ENCODE data around the gene JAG1.

Gene JAG1

GRCh38 chr20:10667560-10668167, 6.1 kb downstream of the JAG1 start:
- DNase-seq, result no peak

DNA sequence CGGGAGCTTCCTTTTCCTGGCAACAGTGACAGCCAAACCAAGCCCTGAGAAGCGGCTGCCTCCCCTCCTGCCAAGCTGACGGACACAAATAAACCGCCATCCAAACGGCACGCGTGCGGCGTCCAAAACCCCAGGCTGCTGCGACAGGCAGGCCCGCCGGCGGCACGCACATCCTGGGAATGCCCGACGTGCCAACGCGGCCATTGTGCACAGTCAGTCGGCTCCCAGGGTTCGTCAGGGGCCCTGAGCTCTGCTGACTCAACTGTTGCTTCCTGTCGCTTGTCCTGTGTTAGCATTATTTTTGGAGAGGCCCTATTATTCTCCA, 6.8 kb downstream of the JAG1 start:
- DNase-seq, result no peak

GRCh38 chr20:10666221-10667076, 7.3 kb downstream of the JAG1 start:
- no peak for DNase-seq

DNA sequence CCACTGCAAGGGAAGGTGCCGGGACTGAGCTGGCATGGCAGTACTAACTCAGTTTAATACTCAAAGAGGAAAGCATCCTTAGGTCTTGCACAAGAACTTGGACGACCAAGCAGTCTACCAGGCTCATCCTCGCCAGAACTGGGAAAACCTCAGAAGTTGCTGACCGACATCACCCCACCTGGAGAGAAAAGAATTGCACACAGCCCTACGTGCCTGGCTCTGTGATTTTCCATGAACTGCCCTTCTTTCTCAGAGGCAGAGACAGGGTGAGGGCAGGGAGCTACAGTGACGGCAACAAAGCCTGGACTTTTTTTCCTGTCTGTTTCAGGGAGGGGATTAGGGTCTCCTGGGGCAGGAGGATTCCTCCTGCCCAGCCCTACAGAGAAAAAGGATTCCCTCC, 8.0 kb downstream of the JAG1 start:
- no peak for DNase-seq

- DNase-seq, result no peak
Observed at GRCh38 chr20:10665027-10665561, 8.7 kb downstream of the JAG1 start.

DNA sequence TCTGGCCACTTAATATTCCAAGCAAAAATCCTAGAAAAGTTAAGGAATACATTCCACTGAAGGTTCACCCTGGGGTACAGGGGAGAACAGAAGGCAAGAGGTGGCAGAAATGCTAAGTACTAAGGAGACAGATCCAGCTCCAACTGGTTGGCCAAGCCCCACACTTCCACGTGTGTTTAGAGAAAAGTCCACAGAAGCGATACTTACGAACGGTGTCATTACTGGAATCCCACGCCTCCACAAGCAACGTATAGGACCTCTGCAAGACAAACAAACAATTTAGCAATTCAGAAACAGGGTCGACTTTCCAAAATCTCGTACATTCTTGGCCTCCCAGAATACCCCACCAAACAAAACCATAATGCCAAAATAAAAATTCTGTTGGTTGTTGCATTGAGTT, 10.0 kb downstream of the JAG1 start:
- DNase-seq, result no peak

DNA sequence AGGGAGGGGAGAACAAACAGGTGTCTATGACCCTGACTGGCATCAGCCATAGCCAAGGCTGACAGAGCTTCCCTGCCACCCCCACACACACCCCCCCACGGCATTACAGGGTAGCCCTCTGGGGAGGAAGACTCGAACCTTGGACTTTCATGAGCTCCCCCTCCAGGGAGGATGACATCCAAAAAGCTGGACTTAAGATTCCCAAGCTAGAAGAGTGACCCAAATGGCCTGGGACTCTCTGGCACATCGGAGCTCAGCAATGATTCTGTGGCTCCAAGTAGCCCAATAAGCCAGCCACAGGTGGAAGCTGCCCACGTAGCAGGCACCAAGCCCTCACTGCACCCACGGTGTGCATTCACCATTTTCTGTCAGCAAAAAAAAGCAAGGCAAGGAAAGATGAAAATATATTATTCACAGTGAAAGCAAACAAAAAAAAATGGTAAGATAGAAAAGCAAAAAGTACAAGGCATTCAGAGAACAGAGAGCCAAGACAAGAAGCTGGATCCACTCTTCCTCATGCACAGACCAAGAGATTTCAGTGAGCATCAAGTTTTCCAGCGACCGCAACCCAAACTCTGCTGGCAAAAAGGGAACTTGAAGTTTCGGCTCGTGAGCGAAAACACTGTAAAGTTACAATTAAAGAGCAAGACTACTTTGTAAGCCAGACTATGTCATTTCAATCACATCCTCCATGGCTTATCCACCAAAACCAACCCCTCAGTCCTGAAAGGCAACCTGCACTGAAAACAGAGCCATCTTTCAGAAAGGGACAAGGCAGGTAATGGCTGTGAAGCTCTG, 10.9 kb downstream of the JAG1 start:
- DNase-seq, result no peak

DNA sequence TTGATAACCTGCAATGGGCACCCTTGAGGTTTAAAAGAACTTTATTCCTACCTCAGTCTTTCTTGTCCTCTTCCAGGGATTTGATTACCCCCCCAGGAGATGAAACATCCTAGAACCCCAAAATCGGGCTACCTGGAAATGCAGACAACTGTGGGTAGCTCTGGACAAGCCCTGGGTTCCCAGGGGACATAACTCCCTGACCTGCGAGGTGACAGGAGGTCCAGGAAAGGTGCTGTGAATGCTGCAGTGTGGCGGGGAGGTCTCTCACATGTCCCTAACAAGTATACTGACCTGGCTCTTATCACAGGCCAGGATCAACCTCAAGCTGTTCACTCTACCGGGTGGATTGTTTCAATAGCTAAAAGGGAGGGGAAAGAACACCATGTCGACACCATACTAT, 11.6 kb downstream of the JAG1 start:
- DNase-seq, result no peak

- DNase-seq, result no peak
Observed at GRCh38 chr20:10661261-10661660, 12.5 kb downstream of the JAG1 start.

DNA sequence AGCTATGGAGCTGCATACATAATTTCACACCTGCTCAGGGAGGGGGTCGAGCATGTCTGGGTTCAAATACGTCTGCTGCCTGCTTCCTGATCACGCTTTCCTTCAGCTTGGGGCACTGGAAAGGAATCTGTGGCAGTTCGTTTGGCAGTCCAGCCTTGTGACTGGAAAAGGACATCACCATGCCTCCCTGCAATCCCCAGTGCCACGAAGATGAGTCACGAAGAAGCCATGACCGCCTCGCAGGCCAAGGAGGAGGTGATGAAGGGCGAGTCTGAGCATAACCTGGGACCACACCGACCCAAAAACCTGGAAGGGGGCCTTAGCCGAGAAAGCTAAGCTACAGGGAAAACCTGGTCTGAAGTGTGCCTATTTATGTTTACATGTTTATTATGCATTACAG, 13.1 kb downstream of the JAG1 start:
- no peak for DNase-seq

DNA sequence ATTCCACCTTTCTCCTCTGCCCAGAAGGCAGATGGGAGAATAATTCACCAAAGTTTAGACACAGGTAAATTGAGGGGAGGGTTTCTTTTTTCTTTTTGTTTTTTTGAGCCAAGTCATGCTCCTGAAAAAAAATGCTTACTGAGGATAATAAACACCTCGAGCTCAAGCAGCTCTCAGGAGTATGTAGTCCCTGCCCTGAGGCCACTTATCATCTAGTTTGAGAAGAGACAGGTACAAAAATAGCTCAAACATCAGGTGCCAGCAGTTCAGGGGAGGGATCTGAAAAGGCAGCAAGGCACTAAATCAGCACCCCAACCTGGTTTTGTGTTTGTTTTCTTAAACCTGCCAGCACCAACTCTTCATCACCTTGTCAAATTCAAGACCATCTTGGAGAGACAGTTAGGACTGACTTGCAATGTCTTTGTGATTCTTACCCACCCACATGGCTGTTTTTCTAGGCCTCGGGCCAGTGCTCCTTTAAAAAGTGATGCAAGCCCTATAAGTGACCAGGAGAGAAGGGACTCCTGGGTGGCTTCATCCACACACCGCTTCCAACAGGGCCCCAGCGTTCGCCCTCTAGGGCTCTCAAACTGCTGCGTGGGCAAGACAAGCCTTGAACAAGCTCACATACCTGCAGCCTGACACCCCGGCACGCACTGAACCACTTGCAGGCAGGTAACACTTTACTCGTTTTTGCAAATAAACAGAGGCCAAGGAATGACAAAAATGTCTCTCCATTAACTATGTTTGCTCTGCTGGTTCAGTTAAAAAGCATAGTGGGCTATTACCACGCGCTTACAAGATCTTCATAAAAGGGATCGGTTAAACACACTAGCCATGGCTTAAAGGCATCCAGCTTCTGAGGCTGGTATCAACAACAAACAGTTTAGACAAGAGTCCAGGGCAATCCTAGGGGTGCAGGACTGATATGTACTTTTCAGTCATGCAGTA, 13.9 kb downstream of the JAG1 start:
- DNase-seq, result no peak

DNA sequence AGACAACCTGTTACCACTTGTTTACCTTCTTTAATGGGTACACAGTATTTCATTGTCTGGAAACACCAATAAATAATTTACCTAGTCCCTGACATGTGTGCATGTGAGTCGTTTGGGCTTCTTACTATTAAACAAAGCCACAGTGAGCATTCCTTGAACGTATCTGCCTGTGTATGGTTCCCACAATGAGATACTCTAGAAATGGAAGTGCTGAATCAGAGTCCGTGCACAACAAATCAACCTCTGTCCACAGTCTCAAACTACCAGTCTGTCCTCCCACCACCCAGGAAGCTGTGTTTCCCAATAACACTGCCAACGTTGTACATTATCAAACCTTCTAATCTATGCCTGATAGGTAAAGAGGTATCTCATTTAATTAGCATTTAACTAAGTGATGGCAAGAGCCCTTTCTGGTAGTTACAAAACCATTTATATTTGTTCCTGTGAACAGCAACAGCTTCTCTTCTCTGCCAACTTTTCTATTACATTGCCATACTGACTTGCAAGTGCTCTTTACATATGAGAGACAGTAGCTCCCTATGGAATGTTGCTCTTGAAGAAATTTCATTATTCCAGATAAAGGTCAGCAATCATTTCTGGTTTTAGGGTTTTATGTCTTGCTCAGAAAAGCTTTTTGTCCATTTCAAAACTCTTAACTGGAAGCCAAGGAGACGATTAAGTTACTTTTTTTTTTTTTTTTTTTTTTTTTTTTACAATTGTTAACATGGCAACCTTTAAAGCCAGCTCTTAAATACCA, 14.7 kb downstream of the JAG1 start:
- no peak for DNase-seq

- DNase-seq, result no peak
Observed at GRCh38 chr20:10658051-10658823, 15.6 kb downstream of the JAG1 start.

DNA sequence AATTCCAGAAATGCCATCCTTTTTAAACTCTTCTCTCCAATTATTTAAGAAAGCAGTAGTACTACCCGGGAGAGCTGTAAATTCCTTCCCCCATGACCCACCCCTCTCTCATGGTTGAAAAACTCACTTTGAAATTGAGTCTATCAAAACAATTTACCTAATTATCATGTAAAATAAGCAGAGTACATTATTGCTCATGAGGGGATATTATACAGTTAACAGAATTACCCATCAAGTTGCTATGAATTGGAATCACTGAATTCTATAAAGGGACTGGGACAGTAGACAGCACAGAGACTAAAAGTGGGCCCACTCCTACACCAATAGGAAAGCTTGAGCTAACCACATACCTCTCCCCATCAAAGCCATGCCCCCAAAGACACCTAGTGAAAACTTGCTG, 16.3 kb downstream of the JAG1 start:
- no peak for DNase-seq

DNA sequence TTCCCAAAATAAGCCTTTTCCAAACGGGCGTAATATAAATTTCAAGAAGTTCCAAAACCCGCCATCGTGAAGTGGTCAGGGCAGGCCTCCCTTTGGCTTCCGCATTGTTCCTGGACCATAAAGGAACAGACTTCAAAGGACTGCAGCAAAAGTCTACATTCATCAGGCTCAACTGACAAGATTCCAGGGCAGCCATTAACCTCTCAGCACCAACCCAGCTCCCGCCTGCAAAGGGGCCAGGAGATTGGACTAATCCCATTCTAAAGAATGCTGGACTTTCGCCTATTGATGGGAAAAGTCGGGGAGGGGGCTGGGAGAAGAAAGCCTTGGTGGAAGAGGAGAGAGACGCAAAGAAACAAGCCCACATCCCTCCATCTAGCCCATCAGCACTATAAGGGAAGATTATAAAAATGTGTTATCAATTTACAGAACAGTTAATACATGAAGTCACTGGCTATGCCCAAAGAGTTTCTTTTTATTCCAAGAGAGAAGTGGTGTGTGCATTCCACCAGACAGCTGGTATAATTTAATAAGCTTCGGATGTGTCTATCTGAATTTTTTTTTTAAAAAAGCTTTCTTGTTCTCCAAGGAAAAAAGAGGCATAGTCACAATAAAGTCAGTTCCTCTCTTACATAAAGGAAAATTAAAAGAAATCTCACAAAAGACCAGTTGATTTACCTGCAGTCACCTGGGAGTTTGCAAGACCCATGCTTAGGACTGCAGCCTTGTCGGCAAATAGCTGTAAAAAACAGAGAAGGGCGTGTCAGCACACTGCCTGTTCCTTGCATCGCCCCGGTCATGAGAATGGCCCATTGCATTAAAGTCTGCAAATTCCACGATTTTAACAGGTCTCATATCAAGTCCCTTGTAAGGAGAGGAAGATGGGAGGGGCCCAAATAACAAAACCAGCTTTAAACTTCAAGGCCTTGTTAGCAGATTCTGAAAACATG, 17.8 kb downstream of the JAG1 start:
- no peak for DNase-seq

DNA sequence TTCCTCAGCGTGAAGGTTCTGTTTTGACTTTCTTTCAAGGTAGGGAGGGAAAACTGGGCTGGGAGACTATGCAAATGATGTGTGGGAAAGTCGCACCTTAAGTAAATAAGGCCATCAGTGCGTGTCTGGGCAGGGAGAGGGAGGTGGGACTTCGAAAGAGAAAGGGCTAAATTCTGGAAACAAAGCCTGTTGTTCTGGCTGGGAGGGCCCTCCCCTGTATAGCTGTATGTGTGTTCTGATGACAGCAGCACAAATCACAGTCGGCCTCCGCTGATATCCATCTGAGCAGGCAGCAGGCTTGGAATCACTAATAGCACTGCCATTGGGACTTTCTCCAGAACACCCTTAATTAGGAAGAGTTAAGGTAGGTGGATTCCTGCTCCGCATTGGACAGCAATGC, 19.2 kb downstream of the JAG1 start:
- DNase-seq, result no peak

DNA sequence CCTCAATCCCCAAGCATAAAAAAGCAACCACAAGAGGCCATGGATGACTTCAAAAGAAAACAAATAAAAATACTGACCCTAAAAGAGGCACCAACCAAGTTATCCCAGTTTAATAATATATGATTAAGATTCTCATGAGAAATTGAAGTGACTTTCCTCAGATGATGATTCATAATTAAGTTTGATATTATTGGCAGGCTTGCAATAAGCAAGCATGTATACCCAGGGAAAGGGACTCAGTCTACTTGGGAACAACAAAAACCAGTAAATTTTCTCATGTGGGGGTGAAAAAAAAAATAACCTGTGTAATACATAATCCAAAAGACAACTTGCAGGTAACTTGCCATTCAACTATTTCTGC, 19.6 kb downstream of the JAG1 start:
- no peak for DNase-seq

DNA sequence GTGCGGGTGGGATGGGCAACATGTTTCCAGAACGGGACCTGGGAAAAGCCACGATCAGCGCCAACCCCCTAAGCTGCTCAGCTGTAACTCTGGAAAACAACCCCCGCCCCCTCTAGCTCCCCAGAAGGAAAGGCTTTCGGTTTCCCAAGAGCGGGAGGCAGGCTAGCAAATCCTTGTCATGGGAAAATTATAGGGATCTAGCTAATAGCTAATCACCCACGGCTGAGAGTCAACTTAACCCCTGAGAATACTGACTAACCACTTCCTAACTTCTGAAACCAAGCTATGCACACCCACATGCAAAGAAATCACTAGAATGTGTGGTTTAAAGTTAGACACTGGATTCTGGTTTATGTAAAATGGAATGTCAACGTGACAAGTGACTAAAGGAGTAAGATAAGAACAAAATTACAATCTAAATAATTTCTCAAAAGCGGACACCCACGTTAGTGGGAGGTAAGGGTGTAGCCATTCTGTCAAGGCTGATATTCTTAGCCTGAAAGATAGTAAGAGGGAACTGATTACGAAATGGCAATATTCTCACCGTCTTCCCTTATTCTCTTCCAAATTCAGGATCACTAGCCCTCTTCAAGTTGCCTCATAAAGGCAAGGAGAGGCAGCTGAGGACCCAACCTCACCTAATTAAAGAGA, 20.1 kb downstream of the JAG1 start:
- DNase-seq, result no peak

DNA sequence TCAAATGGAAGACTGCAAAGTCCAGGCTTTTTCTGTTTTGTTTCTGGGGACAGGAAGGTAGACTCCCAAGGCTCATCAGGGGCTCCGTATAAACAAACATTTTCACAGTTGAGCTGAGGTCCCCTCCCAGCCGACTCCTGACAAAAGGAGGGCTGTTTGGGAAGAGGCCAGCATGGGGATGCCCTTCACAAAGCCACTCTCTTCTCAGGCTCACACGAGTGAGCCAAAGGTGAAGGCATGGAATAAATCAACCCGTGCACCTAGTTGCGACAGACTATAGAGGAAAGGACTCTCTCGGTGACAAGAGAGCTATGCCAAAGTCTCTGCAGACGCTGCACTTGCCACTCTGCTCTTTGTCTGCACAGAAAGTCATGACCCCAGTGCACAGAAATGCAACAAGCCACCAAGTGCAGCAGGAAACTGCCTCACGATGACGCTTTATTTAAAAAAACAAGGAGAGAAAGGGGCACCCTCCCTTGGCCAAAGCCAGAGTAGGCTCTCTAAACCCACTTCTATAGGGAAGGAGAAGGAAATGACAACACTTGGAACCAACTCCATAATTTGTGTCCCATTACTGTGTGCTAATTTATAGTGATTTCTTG, 21.0 kb downstream of the JAG1 start:
- no peak for DNase-seq
